HEK293 (cell line): Measurements from ENCODE around the gene CHMP6.

Experiments used
- GLI2 ChIP-seq: fragments of 450-650 bp; formaldehyde crosslinking; IDR thresholded peaks from 2 replicates; pipeline ENCODE4; 2017; ENCODE audit warnings: missing biosample characterization, missing genetic modification characterization, low read depth, borderline replicate concordance
- GLIS1 ChIP-seq: fragments of 450-650 bp; formaldehyde crosslinking; IDR thresholded peaks from 2 replicates; pipeline ENCODE4 v1.5.1; 2016; ENCODE audit warnings: missing biosample characterization, missing genetic modification characterization
- MZF1 ChIP-seq: fragments of 450-650 bp; formaldehyde crosslinking; IDR thresholded peaks from 2 replicates; pipeline ENCODE4 v1.5.1; 2017; ENCODE audit warnings: missing biosample characterization, missing genetic modification characterization, borderline replicate concordance
- OVOL3 ChIP-seq: fragments of 450-650 bp; formaldehyde crosslinking; IDR thresholded peaks from 2 replicates; pipeline ENCODE4 v1.5.1; 2016; ENCODE audit warnings: missing biosample characterization, missing genetic modification characterization
- PBX3 ChIP-seq: sonication (generic); formaldehyde crosslinking; IDR thresholded peaks from 2 replicates; pipeline ENCODE4 v1.8.1; 2022; ENCODE audit warnings: mild to moderate bottlenecking, moderate library complexity, missing genetic modification reagents
- PRDM6 ChIP-seq: fragments of 450-650 bp; formaldehyde crosslinking; IDR thresholded peaks from 2 replicates; pipeline ENCODE4 v1.5.1; 2017; ENCODE audit warnings: missing biosample characterization, missing genetic modification characterization
- REPIN1 ChIP-seq: fragments of 450-650 bp; formaldehyde crosslinking; IDR thresholded peaks from 2 replicates; pipeline ENCODE4 v1.5.1; 2017; ENCODE audit warnings: missing biosample characterization, missing genetic modification characterization, low read depth
- REST ChIP-seq: fragments of 450-650 bp; formaldehyde crosslinking; IDR thresholded peaks from 2 replicates; pipeline ENCODE4 v1.5.1; 2016; ENCODE audit warnings: missing biosample characterization, missing genetic modification characterization
- SALL2 ChIP-seq: fragments of 450-650 bp; formaldehyde crosslinking; IDR thresholded peaks from 2 replicates; pipeline ENCODE4 v1.5.0; 2017; ENCODE audit warnings: missing biosample characterization, mild to moderate bottlenecking, missing genetic modification characterization, borderline replicate concordance
- ZBTB49 ChIP-seq: fragments of 450-650 bp; formaldehyde crosslinking; IDR thresholded peaks from 2 replicates; pipeline ENCODE4 v1.5.1; 2016; ENCODE audit warnings: missing biosample characterization, missing genetic modification characterization, low read depth
- ZFP41 ChIP-seq: fragments of 450-650 bp; formaldehyde crosslinking; IDR thresholded peaks from 2 replicates; pipeline ENCODE4 v1.5.1; 2016; ENCODE audit warnings: missing biosample characterization, missing genetic modification characterization, borderline replicate concordance
- ZIC2 ChIP-seq: fragments of 450-650 bp; formaldehyde crosslinking; IDR thresholded peaks from 2 replicates; pipeline ENCODE4 v1.5.1; 2016; ENCODE audit warnings: missing biosample characterization, missing genetic modification characterization
- ZNF138 ChIP-seq: fragments of 450-650 bp; formaldehyde crosslinking; IDR thresholded peaks from 2 replicates; pipeline ENCODE4 v1.5.1; 2016; ENCODE audit warnings: missing biosample characterization, missing genetic modification characterization, borderline replicate concordance
- ZNF16 ChIP-seq: fragments of 450-650 bp; formaldehyde crosslinking; IDR thresholded peaks from 2 replicates; pipeline ENCODE4 v1.5.1; 2016; ENCODE audit warnings: low read depth, missing biosample characterization, missing genetic modification characterization
- ZNF280C ChIP-seq: fragments of 450-650 bp; formaldehyde crosslinking; IDR thresholded peaks from 2 replicates; pipeline ENCODE4 v1.5.1; 2016; ENCODE audit warnings: missing biosample characterization, missing genetic modification characterization
- ZNF335 ChIP-seq: fragments of 450-650 bp; formaldehyde crosslinking; conservative IDR thresholded peaks from 2 replicates; pipeline ENCODE4 v1.5.1; 2016; ENCODE audit warnings: missing biosample characterization, missing genetic modification characterization
- ZNF341 ChIP-seq: fragments of 450-650 bp; formaldehyde crosslinking; IDR thresholded peaks from 2 replicates; pipeline ENCODE4; 2016; ENCODE audit warnings: low read depth, missing biosample characterization, missing genetic modification characterization
- ZNF501 ChIP-seq: fragments of 450-650 bp; formaldehyde crosslinking; IDR thresholded peaks from 2 replicates; pipeline ENCODE4 v1.5.1; 2016; ENCODE audit warnings: missing biosample characterization, missing genetic modification characterization
- ZNF510 ChIP-seq: fragments of 450-650 bp; formaldehyde crosslinking; IDR thresholded peaks from 2 replicates; pipeline ENCODE4 v1.5.1; 2018; ENCODE audit warnings: mild to moderate bottlenecking, missing genetic modification characterization, missing biosample characterization; ENCODE audit not compliant: insufficient replicate concordance
- ZNF558 ChIP-seq: fragments of 450-650 bp; formaldehyde crosslinking; IDR thresholded peaks from 2 replicates; pipeline ENCODE4 v1.5.1; 2016; ENCODE audit warnings: missing biosample characterization, missing genetic modification characterization
- ZNF560 ChIP-seq: fragments of 450-650 bp; formaldehyde crosslinking; IDR thresholded peaks from 2 replicates; pipeline ENCODE4 v1.5.1; 2017; ENCODE audit warnings: missing biosample characterization, missing genetic modification characterization, borderline replicate concordance
- ZNF585B ChIP-seq: fragments of 450-650 bp; formaldehyde crosslinking; IDR thresholded peaks from 2 replicates; pipeline ENCODE4 v1.5.1; 2016; ENCODE audit warnings: missing biosample characterization, missing genetic modification characterization
- ZNF768 ChIP-seq: fragments of 450-650 bp; formaldehyde crosslinking; IDR thresholded peaks from 2 replicates; pipeline ENCODE4 v1.5.1; 2018; ENCODE audit warnings: missing biosample characterization, mild to moderate bottlenecking, missing genetic modification characterization
- ZNF791 ChIP-seq: fragments of 450-650 bp; formaldehyde crosslinking; IDR thresholded peaks from 2 replicates; pipeline ENCODE4 v1.5.1; 2016; ENCODE audit warnings: missing biosample characterization, missing genetic modification characterization
- ZNF837 ChIP-seq: fragments of 450-650 bp; formaldehyde crosslinking; IDR thresholded peaks from 2 replicates; pipeline ENCODE4 v1.5.1; 2016; ENCODE audit warnings: missing biosample characterization, missing genetic modification characterization
- ZSCAN18 ChIP-seq: fragments of 450-650 bp; formaldehyde crosslinking; IDR thresholded peaks from 2 replicates; pipeline ENCODE4 v1.5.1; 2016; ENCODE audit warnings: missing biosample characterization, missing genetic modification characterization

The CHMP6 gene

GRCh38 chr17:81035521-81036196 is 44.0 kb downstream of the CHMP6 start (continued):
- no peak for TF ChIP-seq REST (tag by site-specific recombination)
- no peak for TF ChIP-seq ZNF16
- TF ChIP-seq SALL2 (tag by site-specific recombination), result no peak
- no peak for TF ChIP-seq ZNF510 (tag by site-specific recombination)
- no peak for TF ChIP-seq OVOL3
- no peak for TF ChIP-seq REPIN1 (tag by site-specific recombination)
- TF ChIP-seq ZNF280C (tag by site-specific recombination), result no peak
- TF ChIP-seq ZNF768 (tag by site-specific recombination), result no peak
- TF ChIP-seq ZNF341 (tag by site-specific recombination), result no peak
- no peak for TF ChIP-seq GLI2
- TF ChIP-seq ZNF501, result no peak
- no peak for TF ChIP-seq ZNF335 (tag by site-specific recombination)
- no peak for TF ChIP-seq ZNF560
- no peak for TF ChIP-seq MZF1 (tag by site-specific recombination)
- peak; percentile 90 for TF ChIP-seq ZIC2
- no peak for TF ChIP-seq ZNF791 (tag by site-specific recombination)
- no peak for TF ChIP-seq GLIS1 (tag by site-specific recombination)
- TF ChIP-seq PRDM6 (tag by site-specific recombination), result no peak
- TF ChIP-seq ZNF837 (tag by site-specific recombination), result no peak
- TF ChIP-seq ZFP41 (tag by site-specific recombination), result no peak
- no peak for TF ChIP-seq ZSCAN18 (tag by site-specific recombination)
- no peak for TF ChIP-seq ZNF138
- TF ChIP-seq ZNF585B (tag by site-specific recombination), result no peak
- no peak for TF ChIP-seq ZBTB49 (tag by site-specific recombination)
- TF ChIP-seq PBX3 (CRISPR knock-in tag), result 0 out of 2 replicates have a peak, but pooled peaks have one; percentile 30
- TF ChIP-seq ZNF558, result no peak
